LNCaP clone FGC (cell line): ENCODE data around the gene RASA4.
"Not testable (repeated sequence)": the region's sequence is repeated elsewhere in the genome, so short reads cannot be mapped to it uniquely, and the experiment has no call there.

Experiments used
- DNase-seq: peaks from one replicate; pipeline ENCODE4 v3.0.0-alpha.2; 2011; ENCODE audit warnings: low read depth
- H3K4me3 ChIP-seq: 2 replicates; pipeline ENCODE4 v1.5.1; 2011; ENCODE audit warnings: mild to moderate bottlenecking, low read depth, low read length, control low read depth

Gene RASA4

DNA sequence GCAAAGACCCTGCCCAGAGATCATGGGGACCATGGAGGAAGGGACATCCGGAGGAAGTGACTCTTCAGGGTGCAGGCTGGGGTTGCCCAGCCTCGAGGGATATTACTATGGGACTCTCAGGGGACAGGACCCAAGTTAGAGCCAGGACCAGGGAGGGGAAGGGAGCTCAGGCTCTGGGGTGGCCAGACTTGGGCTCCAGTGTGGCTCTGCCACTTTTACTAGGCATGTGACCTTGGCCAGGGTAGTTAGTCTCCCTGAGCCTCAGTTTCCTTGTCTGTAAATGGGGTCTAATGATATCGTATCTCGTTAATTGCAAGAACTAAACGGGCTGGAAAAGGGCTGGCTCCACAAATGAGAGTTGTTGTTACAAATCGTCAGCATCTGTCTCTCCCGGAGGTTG, 6.1 kb downstream of the RASA4 start:
- not testable (repeated sequence) for DNase-seq, H3K4me3 ChIP-seq

DNA sequence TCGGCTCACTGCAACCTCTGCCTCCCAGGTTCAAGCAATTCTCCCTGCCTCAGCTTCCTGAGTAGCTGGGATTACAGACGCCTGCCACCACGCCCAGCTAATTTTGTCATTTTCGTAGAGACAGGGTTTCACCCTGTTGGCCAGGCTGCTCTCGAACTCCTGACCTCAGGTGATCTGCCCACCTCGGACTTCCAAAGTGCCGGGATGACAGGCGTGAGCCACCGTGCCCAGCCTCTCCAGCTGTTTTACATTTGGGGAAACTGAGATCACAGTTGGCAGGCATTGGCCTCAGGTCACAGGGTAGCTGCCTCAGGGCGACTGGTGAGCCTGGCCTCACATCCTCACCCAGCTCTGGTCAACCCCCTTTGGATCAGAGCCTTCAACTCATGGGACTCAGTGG, 6.8 kb downstream of the RASA4 start:
- not testable (repeated sequence) for DNase-seq, H3K4me3 ChIP-seq

DNA sequence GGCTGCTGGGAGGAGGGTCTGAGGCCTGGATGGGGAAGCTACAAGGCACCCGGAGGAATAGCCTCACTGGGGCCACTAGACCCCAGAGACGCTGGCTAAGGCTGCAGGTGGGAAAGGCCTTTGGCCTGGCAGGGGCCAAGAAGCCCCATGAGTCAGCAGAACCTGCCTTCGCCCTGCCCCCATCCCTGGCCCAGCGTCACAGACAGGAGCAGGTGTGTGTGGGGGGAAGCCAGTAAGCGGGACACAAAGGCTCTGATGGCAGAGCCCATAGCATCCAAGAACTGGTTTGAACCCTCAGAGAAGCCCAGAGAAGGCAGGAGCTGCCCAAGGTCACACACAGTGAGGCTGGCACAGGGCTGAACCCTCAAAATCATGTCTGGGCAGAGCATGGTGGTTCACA, 9.7 kb downstream of the RASA4 start:
- H3K4me3 ChIP-seq = not testable (repeated sequence)

DNA sequence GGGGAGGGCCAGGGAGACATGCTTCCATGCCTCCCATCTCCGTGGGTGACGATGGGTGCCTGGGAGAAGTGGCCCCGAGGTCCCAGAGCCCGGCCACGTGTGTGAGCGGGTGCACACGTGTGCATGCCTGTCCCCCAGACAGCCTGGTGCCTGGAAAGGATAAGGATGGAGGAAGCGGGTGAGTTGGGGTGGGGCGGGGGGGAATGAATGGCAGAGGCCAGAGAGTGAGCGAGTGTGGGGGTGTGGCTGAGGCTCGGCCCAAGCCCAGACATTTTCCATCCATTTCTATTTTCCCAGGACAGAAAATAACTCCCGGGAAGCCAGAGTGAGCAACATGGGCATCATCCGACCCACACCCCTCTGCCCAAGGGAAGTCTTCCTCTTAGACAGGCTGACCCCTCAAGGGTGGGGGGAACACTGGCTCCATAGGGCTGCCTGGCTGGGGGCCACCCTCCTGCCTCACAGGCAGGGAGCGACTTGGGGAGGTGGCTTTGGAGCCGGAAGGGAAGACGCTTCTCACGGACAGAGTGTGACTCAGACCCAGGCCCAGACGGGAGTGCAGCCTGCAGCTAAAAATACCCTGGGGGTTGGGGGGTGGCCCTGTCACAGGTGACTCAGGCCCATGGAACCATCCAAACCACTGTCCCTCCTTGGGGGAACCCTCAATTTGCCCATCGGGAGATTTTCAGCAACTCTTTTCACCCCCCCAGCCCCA, 12.0 kb downstream of the RASA4 start:
- not testable (repeated sequence) for H3K4me3 ChIP-seq, DNase-seq

More for the DNA sequence above, 9.7 kb downstream of the RASA4 start:
- not testable (repeated sequence) for DNase-seq

DNA sequence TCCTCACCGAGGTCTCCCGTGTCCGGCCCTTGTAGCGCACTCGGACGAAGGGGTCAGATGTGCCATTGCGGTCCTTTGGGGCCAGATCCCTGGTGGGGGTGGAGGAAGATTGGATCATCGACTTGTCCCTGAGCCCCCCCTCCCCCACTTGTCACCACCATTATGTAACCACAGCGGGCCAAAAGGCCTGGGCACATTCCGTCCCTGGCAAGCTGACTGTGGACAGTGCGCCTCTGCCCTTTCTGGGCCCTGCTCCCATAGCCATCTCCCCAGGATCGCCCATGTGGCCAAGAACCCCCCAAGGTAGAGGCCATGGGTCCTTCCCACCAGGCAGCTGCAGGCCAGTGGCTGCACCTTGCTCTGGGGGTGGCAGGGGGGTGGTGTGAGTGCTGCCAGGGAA, 14.2 kb downstream of the RASA4 start:
- not testable (repeated sequence) for DNase-seq, H3K4me3 ChIP-seq

DNA sequence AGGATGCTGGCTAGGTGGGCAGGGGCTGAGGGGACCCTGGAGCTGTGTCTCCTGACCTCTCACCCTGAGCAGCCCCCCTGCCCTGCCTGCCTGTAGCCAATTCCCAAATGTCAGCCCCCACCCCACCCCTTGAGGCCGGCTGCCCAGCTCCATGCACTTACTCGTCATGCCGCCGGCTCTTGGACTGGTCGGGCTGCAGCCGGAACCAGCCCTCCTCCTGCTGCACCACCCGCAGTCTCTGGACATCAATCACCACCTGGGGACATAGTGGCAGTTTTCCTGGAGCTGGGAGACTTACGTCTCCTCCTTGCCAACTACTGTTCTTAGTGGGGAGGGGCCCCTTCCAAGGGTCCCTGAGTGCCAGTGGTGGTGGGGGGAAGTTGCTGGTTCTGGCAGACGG, 16.9 kb downstream of the RASA4 start:
- H3K4me3 ChIP-seq, DNase-seq: not testable (repeated sequence)

DNA sequence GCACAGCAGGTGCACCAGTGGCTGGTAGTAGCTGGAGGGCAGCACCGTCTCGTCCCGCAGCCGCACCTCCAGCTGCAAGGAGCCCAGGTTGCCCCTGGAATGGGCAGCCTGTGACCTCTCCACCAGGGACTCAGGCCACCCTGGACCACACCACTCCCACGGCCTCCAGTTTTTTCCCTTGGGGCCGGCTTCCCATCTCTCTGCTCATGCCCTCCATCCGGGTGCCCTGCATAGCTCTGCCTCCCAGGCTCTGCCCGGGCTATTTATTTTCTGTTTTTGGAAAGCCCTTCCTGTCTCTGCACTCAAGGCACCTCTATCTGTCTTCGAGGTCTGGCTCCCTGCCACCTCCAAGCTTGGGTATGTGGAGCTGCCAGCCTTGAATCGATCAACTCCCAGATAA, 20.5 kb downstream of the RASA4 start:
- DNase-seq, H3K4me3 ChIP-seq: not testable (repeated sequence)

DNA sequence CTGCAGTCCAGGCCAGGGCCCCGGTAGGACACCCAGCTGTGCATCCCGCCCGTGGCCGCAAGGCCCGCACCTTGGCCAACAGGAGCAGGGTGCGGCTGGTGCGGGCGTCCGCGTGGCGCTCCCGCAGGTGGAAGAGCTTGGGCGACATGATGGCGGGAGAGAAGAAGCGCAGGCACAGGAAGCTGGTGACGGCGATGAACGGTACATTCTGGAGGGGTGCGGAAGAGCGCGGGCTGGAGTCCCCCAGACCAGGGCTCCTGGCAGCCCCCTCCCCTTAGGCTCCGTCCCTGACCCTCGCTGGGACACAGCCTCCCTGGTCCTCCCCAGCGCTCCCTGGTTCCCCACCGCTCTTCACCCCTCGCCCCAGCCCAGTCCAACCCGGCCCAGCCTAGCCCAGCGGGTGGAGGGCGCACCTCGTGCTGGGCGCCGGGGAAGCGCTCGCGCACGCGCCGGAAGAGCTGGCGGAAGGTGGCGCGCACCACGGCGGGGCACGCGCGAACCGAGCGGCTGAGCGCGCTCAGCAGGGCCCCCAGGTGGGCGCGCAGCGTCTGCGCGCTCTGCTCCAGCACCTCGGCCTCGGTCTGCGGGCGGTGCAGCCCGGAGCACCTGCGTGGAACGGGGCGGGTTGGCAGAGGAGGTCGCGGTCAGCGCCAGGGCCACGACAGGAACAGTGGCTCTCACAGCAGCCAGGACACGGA, 22.8 kb downstream of the RASA4 start:
- not testable (repeated sequence) for H3K4me3 ChIP-seq, DNase-seq

DNA sequence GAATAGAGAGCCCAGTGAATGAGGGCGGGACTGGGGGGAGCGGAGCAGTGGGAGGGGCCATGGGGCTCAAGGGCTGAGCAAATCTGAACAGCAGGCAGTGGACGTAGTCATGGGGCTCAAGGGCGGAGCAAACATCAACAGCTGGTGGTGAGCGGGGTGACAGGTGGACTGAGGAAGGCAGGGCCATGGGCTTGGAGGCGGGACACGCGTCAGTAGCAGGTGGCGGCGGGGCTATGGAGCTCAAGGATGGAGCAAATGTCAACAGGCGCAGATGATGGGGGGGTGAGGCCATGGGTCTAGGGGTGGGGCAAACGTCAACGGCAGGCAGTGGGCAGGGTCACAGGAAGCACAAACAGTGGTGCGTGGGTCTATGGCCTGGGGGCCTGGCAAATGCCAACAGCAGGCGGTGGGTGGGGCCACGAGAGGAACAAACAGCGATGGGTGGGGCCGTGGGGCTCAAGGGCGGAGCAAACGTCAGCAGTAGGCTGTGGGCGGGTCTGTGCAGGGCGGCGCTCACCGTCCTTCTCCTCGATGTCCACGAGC, 24.0 kb downstream of the RASA4 start:
- H3K4me3 ChIP-seq, DNase-seq: not testable (repeated sequence)

DNA sequence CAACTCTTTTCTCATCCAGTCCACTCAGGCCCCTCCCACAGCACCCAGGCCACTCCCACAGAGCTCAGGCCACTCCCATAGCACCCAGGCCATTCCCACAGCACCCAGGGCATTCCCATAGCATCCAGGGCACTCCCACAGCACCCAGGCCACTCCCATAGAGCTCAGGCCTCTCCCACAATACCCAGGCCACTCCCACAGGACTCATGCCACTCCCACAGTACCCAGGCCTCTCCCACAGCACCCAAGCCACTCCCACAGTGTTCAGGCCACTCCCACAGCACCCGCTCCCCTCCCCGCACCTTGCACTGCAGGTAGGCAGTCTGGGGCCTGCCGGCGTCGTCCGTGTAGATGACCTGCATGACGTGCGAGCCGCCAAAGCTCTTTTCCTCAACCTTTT, 26.7 kb downstream of the RASA4 start:
- not testable (repeated sequence) for DNase-seq

DNA sequence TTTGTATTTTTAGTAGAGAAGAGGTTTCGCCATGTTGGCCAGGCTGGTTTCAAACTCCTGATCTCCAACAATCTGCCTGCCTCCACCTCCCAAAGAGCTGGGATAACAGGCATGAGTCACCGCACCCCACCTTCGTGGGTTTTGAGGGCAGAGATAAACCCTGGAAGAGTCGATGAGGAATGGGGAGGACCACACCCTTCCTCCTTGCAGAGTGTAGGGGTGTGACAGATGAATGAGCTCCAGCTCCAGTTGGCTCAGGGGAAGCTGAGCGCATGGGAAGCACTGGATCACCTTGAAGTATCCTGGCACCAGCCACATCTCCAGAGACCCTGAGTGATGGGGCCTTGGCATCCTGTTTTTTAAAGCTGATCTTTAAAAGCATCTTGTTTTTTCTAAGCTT, 33.1 kb downstream of the RASA4 start:
- DNase-seq, H3K4me3 ChIP-seq: not testable (repeated sequence)

More for the DNA sequence above, 26.7 kb downstream of the RASA4 start:
- H3K4me3 ChIP-seq = not testable (repeated sequence)

DNA sequence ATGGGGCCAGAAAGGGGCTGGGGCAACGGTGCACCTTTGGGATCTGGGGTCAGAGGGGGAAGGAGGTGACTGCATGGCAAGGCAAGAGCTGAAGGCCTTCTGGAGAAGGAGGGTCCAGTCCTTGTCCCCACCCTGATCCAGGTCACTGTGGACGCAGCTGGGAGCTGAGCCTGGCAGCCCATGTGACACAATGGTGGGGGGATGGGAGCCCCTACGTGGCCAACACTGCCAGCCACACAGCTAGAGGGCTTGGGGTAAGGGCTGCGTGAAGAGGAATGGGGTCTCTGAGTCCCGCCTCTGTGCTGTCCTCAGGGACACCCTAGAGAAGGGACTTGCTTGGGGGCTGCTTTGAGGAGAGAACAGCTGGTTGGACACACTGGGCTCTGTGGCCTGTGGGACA, 34.8 kb downstream of the RASA4 start:
- H3K4me3 ChIP-seq, DNase-seq: not testable (repeated sequence)

DNA sequence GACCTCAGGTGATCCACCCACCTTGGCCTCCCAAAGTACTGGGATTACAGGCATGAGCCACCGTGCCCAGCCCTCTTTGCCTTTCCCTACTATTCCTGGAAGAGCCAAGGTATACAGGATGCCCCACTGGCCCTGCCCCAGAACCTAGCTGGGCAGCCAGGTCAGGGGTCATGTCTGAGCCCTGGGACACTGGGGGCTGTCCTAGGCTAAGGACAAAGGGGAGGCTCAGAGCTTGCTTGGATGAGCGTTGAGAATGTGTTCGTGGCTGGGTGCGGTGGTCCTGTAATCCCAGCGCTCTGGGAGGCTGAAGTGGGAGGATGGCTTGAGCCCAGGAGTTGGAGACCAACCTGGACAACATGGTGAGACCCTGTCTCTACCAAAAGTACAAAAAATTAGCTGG, 38.1 kb downstream of the RASA4 start:
- DNase-seq, H3K4me3 ChIP-seq: not testable (repeated sequence)

DNA sequence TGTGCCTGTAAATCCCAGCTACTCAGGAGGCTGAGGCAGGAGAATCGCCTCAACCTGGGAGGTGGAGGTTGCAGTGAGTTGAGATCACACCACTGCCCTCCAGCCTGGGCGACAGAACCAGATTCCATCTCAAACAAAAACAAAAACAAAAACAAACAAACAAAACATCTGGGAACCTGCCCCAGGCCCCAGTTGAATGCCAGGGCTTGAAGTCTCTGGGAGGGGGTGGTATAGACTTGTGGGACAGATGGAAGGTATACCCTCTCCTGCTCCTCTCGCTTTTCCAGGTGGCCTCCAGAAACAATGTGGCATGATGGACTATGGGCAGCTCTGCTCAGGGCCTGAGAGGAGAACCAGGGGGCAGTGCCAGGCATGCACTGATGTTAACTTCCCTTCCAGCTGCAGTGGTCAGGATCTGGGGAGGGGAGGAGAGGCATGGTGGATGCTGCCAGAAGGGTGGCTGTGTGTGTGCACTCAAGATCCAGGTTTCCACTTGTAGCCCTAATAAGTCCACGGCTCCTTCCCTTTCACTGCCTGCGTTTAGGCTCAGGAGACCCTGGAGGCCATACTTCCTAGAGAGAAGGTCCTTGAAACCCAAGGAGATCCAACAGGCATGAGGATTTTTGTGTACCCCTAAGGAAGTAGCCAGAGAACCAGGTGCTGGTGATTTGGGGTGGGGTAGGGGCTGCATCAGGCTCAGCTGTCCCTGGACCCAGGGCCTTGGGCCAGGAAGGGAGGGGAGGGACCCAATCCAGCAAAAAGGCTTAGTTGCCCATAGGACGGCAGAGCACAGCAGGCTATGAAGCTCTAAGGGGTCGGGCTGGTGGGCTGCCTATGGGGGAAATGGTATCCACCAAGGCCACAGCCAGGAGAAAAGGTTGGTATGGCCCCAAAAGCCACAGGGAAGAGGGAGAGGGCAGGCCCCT, 39.0 kb downstream of the RASA4 start:
- DNase-seq, H3K4me3 ChIP-seq: not testable (repeated sequence)

DNA sequence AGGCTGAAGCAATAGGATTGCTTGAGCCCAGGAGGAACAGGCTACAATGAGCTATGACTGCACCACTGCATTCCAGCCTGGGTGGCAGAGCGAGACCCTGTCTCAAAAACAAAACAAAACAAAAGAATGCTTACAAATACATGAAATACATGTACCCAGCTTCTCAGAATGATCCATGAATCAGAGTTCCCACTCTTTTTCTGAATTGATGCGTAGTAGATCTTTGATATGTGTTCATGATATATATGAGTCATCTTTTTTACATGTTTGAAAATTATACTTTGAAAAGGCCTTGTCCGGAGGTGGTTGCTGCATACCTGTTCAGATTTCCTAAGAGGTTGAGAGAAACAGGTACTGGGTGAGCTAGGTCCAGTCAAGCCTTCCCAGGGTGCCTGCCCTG, 40.2 kb downstream of the RASA4 start:
- not testable (repeated sequence) for DNase-seq, H3K4me3 ChIP-seq

DNA sequence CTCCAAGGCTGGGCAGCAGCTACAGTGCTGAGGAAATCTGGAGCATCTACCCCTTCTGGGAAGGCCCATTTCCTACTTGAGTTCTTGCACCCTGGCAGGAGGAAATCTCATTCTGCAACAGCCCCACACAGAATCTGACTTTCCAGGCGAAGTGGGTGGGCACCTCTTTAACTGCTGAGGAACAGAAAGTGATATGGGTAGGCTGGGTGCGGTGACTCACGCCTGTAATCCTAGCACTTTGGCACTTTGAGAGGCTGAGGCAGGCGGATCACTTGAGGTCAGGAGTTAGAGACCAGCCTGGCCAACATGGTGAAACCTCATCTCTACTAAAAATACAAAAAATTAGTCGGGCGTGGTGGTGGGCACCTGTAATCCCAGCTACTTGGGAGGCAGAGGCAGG, 41.9 kb downstream of the RASA4 start:
- DNase-seq, H3K4me3 ChIP-seq: not testable (repeated sequence)
